Measurements from ENCODE around the gene LRR1. TPM values are rescaled to one million over a fixed set of nuclear protein-coding genes. Genes with fewer than 3 reads are reported as not detected.

Gene LRR1
- total and polyA plus RNA-seq, 9 of the 15 experiments (the other 6 are each of a cell fraction or from before 2014, with no cell fraction given) = 26.5 to 58.1 (median 31.8) TPM

DNA sequence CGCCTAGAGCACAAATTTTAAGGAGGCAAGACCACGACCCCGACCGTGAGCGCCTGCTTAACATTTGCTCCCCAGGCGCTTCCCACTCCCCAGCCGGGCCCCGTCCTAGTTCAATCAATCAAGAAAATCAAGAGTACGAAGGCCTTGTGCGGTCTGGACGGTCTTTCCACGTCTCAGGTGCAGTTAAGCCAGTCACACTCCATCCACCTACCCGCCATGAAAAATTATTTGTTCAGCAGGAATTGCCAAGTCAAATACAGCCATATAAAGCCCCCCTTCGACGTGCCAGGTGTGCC, 603 bp upstream of the LRR1 start (continued):
- TF ChIP-seq, protein P1, sequence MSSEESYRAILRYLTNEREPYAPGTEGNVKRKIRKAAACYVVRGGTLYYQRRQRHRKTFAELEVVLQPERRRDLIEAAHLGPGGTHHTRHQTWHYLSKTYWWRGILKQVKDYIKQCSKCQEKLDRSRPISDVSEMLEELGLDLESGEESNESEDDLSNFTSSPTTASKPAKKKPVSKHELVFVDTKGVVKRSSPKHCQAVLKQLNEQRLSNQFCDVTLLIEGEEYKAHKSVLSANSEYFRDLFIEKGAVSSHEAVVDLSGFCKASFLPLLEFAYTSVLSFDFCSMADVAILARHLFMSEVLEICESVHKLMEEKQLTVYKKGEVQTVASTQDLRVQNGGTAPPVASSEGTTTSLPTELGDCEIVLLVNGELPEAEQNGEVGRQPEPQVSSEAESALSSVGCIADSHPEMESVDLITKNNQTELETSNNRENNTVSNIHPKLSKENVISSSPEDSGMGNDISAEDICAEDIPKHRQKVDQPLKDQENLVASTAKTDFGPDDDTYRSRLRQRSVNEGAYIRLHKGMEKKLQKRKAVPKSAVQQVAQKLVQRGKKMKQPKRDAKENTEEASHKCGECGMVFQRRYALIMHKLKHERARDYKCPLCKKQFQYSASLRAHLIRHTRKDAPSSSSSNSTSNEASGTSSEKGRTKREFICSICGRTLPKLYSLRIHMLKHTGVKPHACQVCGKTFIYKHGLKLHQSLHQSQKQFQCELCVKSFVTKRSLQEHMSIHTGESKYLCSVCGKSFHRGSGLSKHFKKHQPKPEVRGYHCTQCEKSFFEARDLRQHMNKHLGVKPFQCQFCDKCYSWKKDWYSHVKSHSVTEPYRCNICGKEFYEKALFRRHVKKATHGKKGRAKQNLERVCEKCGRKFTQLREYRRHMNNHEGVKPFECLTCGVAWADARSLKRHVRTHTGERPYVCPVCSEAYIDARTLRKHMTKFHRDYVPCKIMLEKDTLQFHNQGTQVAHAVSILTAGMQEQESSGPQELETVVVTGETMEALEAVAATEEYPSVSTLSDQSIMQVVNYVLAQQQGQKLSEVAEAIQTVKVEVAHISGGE (CRISPR knock-in tag; IDR thresholded peaks at IDR 0.05) = 0 out of 6 replicates have a peak, but pooled peaks of 1 of the 3 experiments have one; percentile 30
- no peak for TF ChIP-seq MAFF (IDR thresholded peaks at IDR 0.05; ENCODE audit: low read length)
- TF ChIP-seq ZNF584 (CRISPR knock-in tag; IDR thresholded peaks at IDR 0.05; ENCODE audit: low read depth) = peak; percentile 67; the same call in 1 of the 2 replicates
- TF ChIP-seq, protein P2, sequence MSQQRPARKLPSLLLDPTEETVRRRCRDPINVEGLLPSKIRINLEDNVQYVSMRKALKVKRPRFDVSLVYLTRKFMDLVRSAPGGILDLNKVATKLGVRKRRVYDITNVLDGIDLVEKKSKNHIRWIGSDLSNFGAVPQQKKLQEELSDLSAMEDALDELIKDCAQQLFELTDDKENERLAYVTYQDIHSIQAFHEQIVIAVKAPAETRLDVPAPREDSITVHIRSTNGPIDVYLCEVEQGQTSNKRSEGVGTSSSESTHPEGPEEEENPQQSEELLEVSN (IDR thresholded peaks at IDR 0.05; ENCODE audit: borderline replicate concordance in 1 of 2, extremely low read depth in 1 of 2, insufficient read depth in 1 of 2, insufficient read length in 1 of 2, low read depth in 1 of 2, low read length in 1 of 2, poor library complexity in 1 of 2, severe bottlenecking in 1 of 2) = peak in 1 of 2 experiments; percentile 9
- TF ChIP-seq JUNB (CRISPR knock-in tag; conservative IDR thresholded peaks at IDR 0.05) = no peak
- no peak for TF ChIP-seq NCOA2 (IDR thresholded peaks at IDR 0.05; ENCODE audit: partially characterized antibody in 2 of 2)

Data from K562 (cell line).